GM12864 (cell line): ENCODE measurements around the gene LRRC49.

Experiments
- DNase-seq: peaks from one replicate; pipeline ENCODE4 v3.0.0-alpha.2; 2011; ENCODE audit warnings: low read depth
- H3K4me3 ChIP-seq: 2 replicates; pipeline ENCODE4 v1.5.1; 2011; ENCODE audit warnings: mild to moderate bottlenecking, low read depth, low read length, control low read depth
- TF ChIP-seq, protein P1 (sequence below): IDR thresholded peaks from 2 replicates; pipeline ENCODE4 v1.5.1; 2011; ENCODE audit warnings: low read depth, mild to moderate bottlenecking, moderate library complexity, low read length, control low read depth, inconsistent platforms; ENCODE audit errors: missing control alignments

The LRRC49 gene, protein sequence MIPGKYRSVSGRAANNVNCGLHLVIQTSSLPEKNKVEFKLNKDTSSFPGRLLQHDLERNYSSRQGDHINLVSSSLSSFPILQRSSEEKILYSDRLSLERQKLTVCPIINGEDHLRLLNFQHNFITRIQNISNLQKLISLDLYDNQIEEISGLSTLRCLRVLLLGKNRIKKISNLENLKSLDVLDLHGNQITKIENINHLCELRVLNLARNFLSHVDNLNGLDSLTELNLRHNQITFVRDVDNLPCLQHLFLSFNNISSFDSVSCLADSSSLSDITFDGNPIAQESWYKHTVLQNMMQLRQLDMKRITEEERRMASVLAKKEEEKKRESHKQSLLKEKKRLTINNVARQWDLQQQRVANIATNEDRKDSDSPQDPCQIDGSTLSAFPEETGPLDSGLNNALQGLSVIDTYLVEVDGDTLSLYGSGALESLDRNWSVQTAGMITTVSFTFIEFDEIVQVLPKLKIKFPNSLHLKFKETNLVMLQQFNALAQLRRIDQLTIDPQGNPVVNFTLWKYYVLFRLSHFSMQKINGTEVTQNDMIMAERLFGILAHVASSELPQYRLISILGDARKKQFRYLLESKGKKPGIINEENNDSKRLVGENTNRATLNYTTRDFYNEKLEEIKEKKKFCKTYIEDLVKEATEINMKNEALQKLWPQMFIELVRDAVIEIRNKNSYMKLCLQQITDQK

DNA sequence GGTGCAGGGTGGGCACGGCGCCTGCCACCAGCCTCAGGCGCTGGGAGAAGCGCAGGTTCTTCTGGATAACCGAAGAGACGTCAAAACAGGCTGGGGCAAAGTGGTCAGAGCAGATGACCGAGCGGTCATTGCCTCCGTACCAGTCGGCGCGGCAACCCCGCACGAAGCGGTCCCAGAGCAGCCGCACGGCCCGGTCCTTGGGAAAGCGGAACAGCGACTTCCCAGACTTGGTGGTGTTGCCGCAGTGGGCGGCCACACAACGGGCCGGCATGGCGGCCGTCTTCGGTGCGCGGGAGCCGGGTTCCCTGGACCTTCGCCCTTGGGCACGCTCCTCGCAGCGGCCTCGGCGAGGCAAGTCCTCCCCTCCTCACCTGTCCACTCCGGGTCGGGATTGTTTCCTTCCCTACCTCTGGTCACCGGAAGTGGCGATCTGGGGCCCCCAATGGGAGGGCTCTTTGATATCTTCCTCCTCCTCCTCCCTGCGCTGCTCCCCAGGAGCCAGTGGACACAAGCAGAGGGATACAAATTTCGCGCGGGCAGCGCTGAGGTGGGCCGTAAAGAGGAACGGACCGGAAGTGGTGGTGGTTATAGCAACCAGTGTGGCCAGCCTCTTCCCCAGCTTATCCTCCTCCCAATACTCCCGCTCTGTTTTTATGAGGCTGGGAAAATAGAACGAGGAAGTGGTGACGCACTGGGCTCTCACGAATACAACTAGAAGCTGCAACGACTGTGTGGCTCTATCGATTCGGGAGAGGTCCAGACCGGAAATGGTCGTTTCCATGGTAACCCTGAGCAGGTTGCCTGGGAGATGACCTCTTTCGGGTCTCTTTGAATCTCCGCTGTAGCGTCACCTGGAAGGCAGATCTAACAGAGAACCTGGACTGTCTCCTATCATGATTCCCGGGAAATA, at the start of gene LRRC49, which contains the start of gene THAP10:
TSS of gene LRRC49 (plus strand) at position 825 of the 910 bp plus-strand sequence. CDS start at position 894, 69 bp downstream.
TSS of gene THAP10 (minus strand) at position 432 of the 910 bp plus-strand sequence. CDS start at position 271, 161 bp downstream.
- TF ChIP-seq, protein P1, sequence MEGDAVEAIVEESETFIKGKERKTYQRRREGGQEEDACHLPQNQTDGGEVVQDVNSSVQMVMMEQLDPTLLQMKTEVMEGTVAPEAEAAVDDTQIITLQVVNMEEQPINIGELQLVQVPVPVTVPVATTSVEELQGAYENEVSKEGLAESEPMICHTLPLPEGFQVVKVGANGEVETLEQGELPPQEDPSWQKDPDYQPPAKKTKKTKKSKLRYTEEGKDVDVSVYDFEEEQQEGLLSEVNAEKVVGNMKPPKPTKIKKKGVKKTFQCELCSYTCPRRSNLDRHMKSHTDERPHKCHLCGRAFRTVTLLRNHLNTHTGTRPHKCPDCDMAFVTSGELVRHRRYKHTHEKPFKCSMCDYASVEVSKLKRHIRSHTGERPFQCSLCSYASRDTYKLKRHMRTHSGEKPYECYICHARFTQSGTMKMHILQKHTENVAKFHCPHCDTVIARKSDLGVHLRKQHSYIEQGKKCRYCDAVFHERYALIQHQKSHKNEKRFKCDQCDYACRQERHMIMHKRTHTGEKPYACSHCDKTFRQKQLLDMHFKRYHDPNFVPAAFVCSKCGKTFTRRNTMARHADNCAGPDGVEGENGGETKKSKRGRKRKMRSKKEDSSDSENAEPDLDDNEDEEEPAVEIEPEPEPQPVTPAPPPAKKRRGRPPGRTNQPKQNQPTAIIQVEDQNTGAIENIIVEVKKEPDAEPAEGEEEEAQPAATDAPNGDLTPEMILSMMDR, result no peak
- peak; percentile 64 for DNase-seq
- H3K4me3 ChIP-seq, result peak within 1 kb of the TSS; percentile 66

GRCh38 chr15:70845602-70846360, 46.8 kb upstream of the LRRC49 start:
- no peak for DNase-seq
- no peak overlapping the region for H3K4me3 ChIP-seq
- TF ChIP-seq, protein P1, result no peak

DNA sequence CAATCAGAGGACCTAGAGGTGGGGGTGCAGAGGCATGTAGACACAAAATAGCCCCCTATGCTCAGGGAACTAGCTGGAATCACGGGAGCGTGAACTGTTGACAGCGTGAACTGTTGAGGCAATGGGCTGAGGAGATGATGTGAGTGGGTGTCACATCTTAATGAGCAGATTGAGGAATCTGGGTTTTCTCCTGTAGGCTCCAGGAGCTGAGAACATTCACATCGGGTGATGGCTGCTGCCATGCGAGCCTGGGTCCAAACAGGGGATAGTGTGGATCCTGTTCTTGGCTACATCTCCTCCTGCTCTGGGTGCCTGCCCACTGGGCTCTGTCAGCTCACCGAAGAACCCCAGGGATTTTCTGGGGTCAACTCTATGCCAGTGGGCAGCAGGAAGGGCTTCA, 40.7 kb upstream of the LRRC49 start:
- no peak overlapping the region for H3K4me3 ChIP-seq
- TF ChIP-seq, protein P1, result no peak
- no peak for DNase-seq

DNA sequence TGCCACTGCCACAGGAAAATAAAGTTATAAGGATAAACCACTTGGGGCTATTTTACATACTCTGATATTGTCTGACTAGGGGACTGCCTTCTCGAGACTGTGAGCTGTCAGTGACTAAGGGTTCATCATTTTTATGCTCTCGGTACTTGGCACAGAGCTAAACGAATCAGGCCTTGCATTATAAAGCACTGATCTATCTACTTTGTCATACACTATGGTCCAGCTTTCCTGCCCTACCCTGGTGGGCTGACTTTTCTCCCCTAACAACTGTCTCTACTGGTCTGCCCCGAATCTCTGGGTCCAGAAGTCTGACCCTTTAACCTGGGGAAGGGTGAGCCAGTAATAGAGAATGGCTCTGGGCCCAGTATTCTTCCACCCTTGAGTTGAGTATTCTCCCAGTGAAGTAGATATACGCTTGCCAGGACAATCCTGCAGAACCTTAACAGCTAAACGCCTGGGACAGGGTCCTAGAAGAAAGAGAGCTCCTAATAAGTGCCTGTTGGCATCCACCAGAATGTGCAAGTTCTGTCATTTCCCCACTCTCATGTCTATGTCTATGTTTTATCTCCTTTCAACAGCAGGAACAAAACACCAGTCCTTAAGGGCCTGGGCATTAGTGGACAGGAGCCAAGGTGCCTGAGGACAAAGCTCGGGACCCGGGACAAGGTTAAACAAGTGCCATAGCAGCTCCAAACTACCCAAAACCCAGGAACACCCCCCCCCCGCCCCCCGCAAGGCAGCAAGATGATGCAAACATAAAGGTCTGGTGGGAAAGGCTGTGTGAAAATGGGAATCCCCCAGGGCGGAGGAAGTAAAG, 39.9 kb upstream of the LRRC49 start:
- TF ChIP-seq, protein P1, result no peak
- DNase-seq, result no peak

GRCh38 chr15:70853318-70853972, 39.2 kb upstream of the LRRC49 start:
- H3K4me3 ChIP-seq, result peak overlapping the region; percentile 54
- TF ChIP-seq, protein P1, result no peak
- no peak for DNase-seq

More for the DNA sequence above, 39.9 kb upstream of the LRRC49 start:
- H3K4me3 ChIP-seq, result no peak overlapping the region; the same call in 1 of the 2 replicates
